ENCODE data around the gene EMILIN1. TPM values are rescaled to one million over a fixed set of nuclear protein-coding genes. Genes with fewer than 3 reads are reported as not detected.

The EMILIN1 gene
- polyA plus RNA-seq, 1 of the 3 experiments (the other 2 are of a cell fraction) = 286 TPM

- TF ChIP-seq, protein P1, sequence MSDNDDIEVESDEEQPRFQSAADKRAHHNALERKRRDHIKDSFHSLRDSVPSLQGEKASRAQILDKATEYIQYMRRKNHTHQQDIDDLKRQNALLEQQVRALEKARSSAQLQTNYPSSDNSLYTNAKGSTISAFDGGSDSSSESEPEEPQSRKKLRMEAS (IDR thresholded peaks at IDR 0.05; ENCODE audit: low read depth) = no peak
- no peak for TF ChIP-seq MEF2A (IDR thresholded peaks at IDR 0.05; ENCODE audit: borderline replicate concordance, low read depth)
Observed at GRCh38 chr2:27085673-27086089, 7.3 kb downstream of the EMILIN1 start (continued).

GRCh38 chr2:27086090-27086723 lies 7.8 kb downstream of the EMILIN1 start:
- Histone ChIP-seq H3K4me3 (ENCODE audit: low read depth in 2 of 2, low read length in 1 of 2) (peak overlapping the region; percentile 65 to 75), H3K27ac (ENCODE audit: low read depth in 2 of 2, low read length in 1 of 2) (peak overlapping the region; percentile 37 to 89; a peak in 3 of 4 replicates), H3K36me3 (replicated peaks in 1 of 2; ENCODE audit: control insufficient read depth in 1 of 2, insufficient read depth in 2 of 2, low read length in 1 of 2) (peaks cover 8 to 38% of the 10 kb centered on the region in 2 experiments), H2AFZ (ENCODE audit: low read depth) (peak overlapping the region; percentile 74; the same call in 1 of the 2 replicates), H4K20me1 (ENCODE audit: insufficient read depth) (peaks cover 16% of the 10 kb centered on the region; the same call in 1 of the 2 replicates), H3K9ac (peak overlapping the region; percentile 61), H3K4me2 (peak overlapping the region; percentile 89), H3K9me2 (no peaks in the 10 kb centered on the region), H3F3A (replicated peaks; ENCODE audit: insufficient read depth) (peaks cover 7% of the 10 kb centered on the region), H3K27me3 (ENCODE audit: insufficient read depth) (no peaks in the 10 kb centered on the region), H3K9me3 (no peaks in the 10 kb centered on the region), H3K79me2 (ENCODE audit: insufficient read depth) (peaks cover 6% of the 10 kb centered on the region), H3K4me1 (ENCODE audit: control insufficient read depth in 1 of 2, insufficient read depth in 2 of 2, low read depth in 1 of 2, low read length in 1 of 2) (peaks cover 9 to 46% of the 10 kb centered on the region in 2 experiments; a peak in 3 of 4 replicates)
- 2% methylated on average over 41 of the region's 81 CpGs for WGBS (ENCODE audit: low lambda C conversion rate)
- POLR2A ChIA-PET = interaction anchor here (0.7 to 6.7 kb wide), 13 partner anchors 8 to 196 kb away, joined by 3 to 63 read pairs (median 5); partner anchors contain the start of genes ABHD1, AGBL5, EMILIN1 and OST4
- CTCF ChIA-PET = interaction anchor here (0.7 to 14.6 kb wide), 31 partner anchors 9 to 283 kb away, joined by 3 to 227 read pairs (median 6); partner anchors contain the start of genes ABHD1, AGBL5, OST4 and TMEM214
- DNase-seq = peak; percentile 100
- TF ChIP-seq, protein P1 (IDR thresholded peaks at IDR 0.05; ENCODE audit: low read depth) = peak; percentile 97
- no peak for TF ChIP-seq FOXM1 (IDR thresholded peaks at IDR 0.05; ENCODE audit: low read depth)
- peak in 1 of 2 experiments; percentile 42; a peak in 1 of 4 replicates for TF ChIP-seq EP300 (IDR thresholded peaks at IDR 0.05; ENCODE audit: borderline replicate concordance in 1 of 2, low read depth in 1 of 2, low read length in 1 of 2)
- TF ChIP-seq RAD21 (IDR thresholded peaks at IDR 0.05; ENCODE audit: low read length) = peak; percentile 52
- TF ChIP-seq SMC3 (IDR thresholded peaks at IDR 0.05; ENCODE audit: low read depth, low read length) = peak; percentile 76
- TF ChIP-seq RXRA (IDR thresholded peaks at IDR 0.05; ENCODE audit: borderline replicate concordance, low read depth) = no peak
- TF ChIP-seq, protein P2, sequence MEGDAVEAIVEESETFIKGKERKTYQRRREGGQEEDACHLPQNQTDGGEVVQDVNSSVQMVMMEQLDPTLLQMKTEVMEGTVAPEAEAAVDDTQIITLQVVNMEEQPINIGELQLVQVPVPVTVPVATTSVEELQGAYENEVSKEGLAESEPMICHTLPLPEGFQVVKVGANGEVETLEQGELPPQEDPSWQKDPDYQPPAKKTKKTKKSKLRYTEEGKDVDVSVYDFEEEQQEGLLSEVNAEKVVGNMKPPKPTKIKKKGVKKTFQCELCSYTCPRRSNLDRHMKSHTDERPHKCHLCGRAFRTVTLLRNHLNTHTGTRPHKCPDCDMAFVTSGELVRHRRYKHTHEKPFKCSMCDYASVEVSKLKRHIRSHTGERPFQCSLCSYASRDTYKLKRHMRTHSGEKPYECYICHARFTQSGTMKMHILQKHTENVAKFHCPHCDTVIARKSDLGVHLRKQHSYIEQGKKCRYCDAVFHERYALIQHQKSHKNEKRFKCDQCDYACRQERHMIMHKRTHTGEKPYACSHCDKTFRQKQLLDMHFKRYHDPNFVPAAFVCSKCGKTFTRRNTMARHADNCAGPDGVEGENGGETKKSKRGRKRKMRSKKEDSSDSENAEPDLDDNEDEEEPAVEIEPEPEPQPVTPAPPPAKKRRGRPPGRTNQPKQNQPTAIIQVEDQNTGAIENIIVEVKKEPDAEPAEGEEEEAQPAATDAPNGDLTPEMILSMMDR (IDR thresholded peaks at IDR 0.05) = peak; percentile 69
- TF ChIP-seq JUND (IDR thresholded peaks at IDR 0.05) = no peak; the same call in 1 of the 2 replicates
- TF ChIP-seq YY1 (IDR thresholded peaks at IDR 0.05; ENCODE audit: low read depth) = 0 out of 2 replicates have a peak, but pooled peaks have one; percentile 44
- TF ChIP-seq TAF1 (IDR thresholded peaks at IDR 0.05; ENCODE audit: borderline replicate concordance, low read depth, low read length) = peak; percentile 69; the same call in 1 of the 2 replicates
- 0 out of 2 replicates have a peak, but pooled peaks have one; percentile 21 for TF ChIP-seq RCOR1 (IDR thresholded peaks at IDR 0.05; ENCODE audit: low read length)
- TF ChIP-seq FOSL2 (IDR thresholded peaks at IDR 0.05; ENCODE audit: borderline replicate concordance, low read depth) = no peak
- TF ChIP-seq, protein P3, sequence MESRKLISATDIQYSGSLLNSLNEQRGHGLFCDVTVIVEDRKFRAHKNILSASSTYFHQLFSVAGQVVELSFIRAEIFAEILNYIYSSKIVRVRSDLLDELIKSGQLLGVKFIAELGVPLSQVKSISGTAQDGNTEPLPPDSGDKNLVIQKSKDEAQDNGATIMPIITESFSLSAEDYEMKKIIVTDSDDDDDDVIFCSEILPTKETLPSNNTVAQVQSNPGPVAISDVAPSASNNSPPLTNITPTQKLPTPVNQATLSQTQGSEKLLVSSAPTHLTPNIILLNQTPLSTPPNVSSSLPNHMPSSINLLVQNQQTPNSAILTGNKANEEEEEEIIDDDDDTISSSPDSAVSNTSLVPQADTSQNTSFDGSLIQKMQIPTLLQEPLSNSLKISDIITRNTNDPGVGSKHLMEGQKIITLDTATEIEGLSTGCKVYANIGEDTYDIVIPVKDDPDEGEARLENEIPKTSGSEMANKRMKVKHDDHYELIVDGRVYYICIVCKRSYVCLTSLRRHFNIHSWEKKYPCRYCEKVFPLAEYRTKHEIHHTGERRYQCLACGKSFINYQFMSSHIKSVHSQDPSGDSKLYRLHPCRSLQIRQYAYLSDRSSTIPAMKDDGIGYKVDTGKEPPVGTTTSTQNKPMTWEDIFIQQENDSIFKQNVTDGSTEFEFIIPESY (IDR thresholded peaks at IDR 0.05; ENCODE audit: borderline replicate concordance, low read depth) = peak; percentile 76; the same call in 1 of the 2 replicates
- TF ChIP-seq TCF12 (IDR thresholded peaks at IDR 0.05) = peak; percentile 48; the same call in 1 of the 2 replicates
- TF ChIP-seq REST (IDR thresholded peaks at IDR 0.05; ENCODE audit: low read depth, low read length) = 0 out of 2 replicates have a peak, but pooled peaks have one; percentile 50
- TF ChIP-seq, protein P4, sequence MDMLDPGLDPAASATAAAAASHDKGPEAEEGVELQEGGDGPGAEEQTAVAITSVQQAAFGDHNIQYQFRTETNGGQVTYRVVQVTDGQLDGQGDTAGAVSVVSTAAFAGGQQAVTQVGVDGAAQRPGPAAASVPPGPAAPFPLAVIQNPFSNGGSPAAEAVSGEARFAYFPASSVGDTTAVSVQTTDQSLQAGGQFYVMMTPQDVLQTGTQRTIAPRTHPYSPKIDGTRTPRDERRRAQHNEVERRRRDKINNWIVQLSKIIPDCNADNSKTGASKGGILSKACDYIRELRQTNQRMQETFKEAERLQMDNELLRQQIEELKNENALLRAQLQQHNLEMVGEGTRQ (IDR thresholded peaks at IDR 0.05; ENCODE audit: borderline replicate concordance, low read depth, low read length) = peak; percentile 59; the same call in 1 of the 2 replicates
- TF ChIP-seq, protein P5, sequence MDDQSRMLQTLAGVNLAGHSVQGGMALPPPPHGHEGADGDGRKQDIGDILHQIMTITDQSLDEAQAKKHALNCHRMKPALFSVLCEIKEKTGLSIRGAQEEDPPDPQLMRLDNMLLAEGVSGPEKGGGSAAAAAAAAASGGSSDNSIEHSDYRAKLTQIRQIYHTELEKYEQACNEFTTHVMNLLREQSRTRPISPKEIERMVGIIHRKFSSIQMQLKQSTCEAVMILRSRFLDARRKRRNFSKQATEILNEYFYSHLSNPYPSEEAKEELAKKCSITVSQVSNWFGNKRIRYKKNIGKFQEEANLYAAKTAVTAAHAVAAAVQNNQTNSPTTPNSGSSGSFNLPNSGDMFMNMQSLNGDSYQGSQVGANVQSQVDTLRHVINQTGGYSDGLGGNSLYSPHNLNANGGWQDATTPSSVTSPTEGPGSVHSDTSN (IDR thresholded peaks at IDR 0.05) = peak; percentile 67

All from SK-N-SH (cell line).